ENCODE results near the gene ABCG8.

Gene ABCG8

GRCh38 chr2:43826305-43827250, 12.2 kb upstream of the ABCG8 start:
- no peak for DNase-seq (ENCODE audit: low read depth)

GRCh38 chr2:43831543-43832294, 7.1 kb upstream of the ABCG8 start:
- DNase-seq (ENCODE audit: low read depth): no peak

DNA sequence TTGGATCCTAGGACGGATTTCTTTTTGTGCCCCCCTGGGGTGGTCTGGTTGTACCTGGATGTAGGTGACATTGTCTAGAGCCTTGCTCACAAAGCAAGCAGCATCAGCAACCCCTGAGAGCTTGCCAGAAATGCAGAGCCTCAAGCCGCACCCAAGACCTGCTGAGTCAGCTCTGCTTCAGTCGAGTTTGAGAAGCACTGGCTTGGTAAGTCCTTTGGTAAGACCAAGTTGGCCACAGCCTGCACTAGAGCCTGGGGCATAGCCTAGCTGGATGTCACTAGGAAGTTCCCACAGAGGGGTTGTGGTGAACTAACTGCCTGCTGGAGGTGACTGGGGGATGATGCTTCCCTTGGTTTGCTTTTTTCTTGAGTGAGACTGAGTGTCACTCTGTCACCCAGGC, 6.3 kb upstream of the ABCG8 start:
- no peak for DNase-seq (ENCODE audit: low read depth)

DNA sequence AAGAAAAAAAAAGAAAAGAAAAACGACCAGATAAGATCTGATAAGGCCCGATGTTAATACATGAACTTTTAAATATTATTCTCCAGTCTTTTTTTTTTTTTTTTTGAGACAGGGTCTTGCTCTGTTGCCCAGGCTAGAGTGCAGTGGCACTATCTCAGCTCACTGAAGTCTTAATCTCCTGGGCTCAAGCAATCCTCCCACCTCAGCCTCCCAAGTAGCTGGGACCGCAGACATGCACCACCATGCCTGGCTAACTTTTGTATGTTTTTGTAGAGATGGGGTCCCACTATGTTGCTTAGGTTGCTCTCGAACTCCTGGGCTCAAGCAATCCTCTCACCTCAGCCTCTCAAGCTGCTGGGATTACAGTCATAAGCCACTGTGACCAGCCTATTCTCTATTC, 1.7 kb upstream of the ABCG8 start:
- DNase-seq (ENCODE audit: low read depth): no peak

DNA sequence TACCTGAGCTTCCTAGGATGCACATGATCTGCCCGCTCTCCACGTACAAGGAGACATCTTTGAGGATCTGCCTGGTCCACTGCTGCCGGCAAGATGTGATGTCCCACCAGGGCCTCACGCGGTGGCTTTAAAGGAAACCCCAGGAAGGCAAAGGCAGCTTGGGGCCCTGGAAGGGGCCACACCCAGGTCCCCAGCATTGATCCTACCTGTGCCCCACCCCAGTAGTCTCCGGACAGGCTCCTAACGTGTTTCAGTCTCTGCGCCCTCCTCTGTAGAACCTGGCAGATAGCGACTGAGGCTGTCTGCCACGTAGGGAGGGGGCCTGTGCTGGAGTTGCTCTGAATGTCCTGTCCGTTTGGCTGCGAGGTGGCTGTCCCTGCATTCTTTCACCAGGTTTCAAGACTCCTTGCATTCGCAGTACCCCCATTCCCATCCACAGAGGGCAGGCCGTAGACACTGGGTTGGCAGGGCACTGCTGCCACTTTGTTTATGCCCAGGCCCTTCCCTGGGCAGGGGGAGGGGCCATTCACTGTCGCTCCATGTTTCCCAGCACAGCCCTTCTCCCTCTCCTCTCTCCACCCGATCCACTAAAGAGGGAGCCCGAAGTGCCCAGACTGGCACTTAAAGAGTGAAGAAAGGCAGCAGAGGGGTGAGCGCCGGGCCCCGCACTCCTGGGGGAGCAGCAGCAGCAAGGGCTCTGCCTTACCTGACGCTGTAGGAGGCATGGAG, 776 bp upstream of the ABCG8 start:
- no peak for DNase-seq (ENCODE audit: low read depth)

- DNase-seq (ENCODE audit: low read depth): no peak
Observed at GRCh38 chr2:43839776-43840564, 1.2 kb downstream of the ABCG8 start.

- no peak for DNase-seq (ENCODE audit: low read depth)
Observed at GRCh38 chr2:43840965-43841364, 2.2 kb downstream of the ABCG8 start.

DNA sequence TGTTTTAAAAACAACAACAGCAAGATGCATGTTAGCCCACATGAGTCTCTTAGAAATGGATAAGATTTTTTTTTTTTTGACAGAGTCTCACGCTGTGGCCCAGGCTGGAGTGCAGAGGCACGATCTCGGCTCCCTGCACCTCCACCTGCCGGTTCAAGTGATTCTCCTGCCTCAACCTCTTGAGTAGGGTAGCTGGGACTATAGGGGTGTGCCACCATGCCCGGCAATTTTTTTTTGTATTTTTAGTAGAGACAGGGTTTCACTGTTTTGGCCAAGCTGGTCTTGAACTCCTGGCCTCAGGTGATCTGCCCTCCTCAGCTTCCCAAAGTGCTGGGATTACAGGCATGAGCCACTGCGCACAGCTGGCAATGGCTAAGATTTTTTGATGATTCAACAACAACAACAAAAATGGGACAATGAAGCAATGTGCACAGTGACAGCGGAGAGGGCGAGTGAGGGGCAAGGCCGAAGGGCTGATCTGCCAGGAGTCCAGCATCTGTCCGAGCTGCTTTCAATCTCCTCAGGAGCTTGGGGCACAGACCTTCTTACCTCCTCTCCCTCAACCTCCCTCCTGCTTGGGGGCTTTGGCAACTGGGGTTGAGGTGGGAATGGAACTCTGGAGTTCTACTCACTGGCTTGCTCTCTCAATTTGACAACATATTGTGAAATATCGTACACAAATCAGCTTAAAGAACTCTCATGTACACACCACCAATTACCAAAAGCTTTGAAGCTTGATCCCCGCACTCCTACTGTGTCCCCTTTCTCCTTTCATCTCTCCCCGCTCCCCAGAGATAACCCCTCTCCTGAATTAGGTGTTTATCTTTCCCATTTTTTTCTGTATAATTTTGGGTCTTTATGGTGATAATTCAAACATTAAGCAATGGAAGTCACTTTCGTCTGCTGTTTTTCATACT, 3.4 kb downstream of the ABCG8 start:
- no peak for DNase-seq (ENCODE audit: low read depth)

DNA sequence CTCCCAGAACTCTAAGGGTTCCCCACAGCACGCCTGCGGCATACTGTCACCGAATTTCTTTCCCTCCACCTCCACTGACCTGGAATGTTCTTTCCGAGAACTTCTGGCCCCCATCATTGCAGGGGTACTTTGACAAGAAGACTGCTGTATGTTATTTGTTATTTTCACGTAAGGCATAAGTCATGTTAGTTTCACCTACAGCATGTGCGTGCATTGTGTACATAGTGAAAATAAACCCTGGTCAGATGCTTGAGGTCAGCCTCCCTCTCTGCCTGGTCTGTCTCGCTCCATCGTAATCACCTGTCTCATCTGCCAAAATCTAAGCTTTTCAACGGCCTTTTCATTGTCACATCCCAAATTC, 4.1 kb downstream of the ABCG8 start:
- DNase-seq (ENCODE audit: low read depth): no peak

DNA sequence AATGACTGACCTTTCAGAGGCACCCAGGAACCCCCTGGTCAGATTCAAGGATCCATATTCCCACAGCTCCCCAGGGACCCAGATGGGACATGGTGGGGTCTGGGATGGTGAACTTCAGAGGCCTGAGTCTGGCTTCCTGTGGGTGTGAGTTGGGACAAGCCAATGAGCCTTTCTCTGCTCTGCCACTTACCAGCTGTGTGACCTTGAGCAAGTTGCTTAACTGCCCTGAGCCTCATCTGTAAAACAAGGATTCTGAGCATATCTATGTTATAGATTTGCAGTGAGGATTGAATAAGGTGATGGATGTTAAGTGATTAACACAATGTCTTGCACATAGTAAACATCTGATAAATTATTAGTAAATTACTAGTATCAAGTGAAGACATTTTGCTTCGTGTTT, 6.4 kb downstream of the ABCG8 start:
- DNase-seq (ENCODE audit: low read depth): no peak

DNA sequence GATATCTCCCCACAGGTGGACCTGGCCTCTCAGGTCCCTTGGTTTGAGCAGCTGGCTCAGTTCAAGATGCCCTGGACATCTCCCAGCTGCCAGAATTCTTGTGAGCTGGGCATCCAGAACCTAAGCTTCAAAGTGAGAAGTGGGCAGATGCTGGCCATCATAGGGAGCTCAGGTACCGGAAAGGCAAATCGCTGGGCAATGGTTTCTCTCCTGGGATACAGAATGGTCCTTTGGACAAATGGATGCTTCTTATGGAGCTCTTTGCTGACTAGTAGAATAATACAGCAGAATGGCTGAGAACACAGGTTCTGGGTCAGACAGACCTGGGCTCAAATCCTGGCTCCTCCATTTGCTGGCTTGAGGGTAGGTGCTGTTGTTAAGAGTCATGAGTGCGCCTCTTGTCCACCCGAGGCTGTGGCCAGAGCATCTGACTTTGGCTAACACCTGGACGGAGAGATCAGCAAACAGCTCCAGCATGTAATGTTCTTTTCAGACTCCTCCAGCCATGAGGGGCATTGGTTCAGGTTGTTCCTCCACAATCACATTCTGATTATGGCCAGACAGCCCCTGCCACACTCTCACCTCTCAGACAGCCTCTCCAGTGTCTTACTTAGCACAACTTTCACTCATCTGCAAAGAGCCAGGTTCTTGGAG, 7.5 kb downstream of the ABCG8 start:
- no peak for DNase-seq (ENCODE audit: low read depth)

DNA sequence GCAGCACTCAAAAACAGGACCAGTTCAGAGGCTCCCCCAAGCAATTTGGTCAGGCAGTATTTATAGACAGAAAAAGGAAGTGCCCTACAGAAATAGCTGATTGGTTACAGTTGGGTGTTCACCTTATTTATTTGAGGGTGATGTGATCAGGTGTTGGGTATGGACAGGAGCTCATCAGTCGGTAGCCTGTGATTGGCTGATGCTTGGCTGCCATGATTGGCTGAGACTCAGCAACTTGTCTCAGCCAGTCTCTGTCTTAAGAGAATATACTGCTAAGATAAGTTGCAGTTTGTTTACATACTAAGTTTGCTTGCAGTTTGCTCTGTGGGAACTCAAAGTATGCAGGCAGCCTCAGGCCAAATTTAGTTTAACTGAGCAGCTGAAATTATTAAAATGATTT, 9.4 kb downstream of the ABCG8 start:
- no peak for DNase-seq (ENCODE audit: low read depth)

DNA sequence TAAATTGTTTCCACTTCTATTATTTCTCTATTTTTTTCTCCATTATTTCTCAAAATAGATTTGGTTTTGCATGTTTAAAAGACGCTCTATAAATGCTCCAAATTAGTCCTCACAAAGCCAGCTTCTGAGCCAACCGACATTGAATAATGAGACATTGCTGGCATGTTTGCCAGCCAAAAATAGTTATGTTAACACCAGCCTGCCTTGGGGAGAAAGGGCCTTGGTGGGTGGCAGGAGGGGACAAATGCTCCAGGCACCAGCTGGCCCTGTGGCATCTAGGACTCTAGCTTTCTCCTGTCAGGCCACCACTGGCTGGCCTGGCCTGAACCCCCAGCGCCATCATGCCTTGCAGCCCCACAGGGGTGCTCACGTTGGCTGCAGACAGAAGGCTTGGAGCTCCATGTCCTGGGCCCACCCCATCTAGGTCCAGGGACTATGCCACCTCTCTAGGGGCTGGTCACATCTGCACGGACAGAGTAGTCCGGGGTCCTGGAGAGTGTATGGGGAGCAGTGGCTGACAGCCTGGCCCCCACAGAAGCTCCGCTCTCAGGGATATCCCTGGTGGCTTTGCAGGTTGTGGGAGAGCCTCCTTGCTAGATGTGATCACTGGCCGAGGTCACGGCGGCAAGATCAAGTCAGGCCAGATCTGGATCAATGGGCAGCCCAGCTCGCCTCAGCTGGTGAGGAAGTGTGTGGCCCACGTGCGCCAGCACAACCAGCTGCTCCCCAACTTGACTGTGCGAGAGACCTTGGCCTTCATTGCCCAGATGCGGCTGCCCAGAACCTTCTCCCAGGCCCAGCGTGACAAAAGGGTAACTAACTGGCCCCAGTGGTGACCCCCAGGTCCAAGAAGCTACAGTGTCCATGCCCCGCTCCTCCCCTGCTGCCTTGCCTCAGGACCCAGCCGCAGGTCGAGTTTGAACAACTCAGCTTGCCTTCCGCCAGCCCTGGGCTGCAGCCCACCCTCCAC, 12.5 kb downstream of the ABCG8 start:
- DNase-seq (ENCODE audit: low read depth): no peak

DNA sequence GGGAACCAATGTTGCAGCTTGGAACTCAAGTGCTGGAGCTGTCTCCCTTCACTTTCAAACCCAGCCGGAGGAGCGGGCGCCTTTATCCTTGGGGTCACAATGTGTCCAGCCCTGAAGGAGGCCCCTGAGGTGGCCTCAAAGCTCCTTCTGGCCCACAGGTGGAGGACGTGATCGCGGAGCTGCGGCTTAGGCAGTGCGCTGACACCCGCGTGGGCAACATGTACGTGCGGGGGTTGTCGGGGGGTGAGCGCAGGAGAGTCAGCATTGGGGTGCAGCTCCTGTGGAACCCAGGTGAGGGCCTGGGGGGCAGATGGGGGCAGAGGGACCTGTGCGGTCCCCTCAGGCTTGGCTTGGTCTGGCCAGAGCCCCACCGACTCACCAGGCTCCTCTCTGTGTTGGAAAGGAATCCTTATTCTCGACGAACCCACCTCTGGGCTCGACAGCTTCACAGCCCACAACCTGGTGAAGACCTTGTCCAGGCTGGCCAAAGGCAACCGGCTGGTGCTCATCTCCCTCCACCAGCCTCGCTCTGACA, 13.5 kb downstream of the ABCG8 start:
- no peak for DNase-seq (ENCODE audit: low read depth)

GRCh38 chr2:43853141-43854081, 14.6 kb downstream of the ABCG8 start:
- DNase-seq (ENCODE audit: low read depth): no peak

- DNase-seq (ENCODE audit: low read depth): no peak
Observed at GRCh38 chr2:43854671-43855070, 15.9 kb downstream of the ABCG8 start.

- no peak for DNase-seq (ENCODE audit: low read depth)
Observed at GRCh38 chr2:43855292-43855691, 16.5 kb downstream of the ABCG8 start.

GRCh38 chr2:43872151-43872550, 33.4 kb downstream of the ABCG8 start:
- DNase-seq (ENCODE audit: low read depth): no peak
